Measurements from ENCODE around the gene HSPB9.

HSPB9 gene

DNA sequence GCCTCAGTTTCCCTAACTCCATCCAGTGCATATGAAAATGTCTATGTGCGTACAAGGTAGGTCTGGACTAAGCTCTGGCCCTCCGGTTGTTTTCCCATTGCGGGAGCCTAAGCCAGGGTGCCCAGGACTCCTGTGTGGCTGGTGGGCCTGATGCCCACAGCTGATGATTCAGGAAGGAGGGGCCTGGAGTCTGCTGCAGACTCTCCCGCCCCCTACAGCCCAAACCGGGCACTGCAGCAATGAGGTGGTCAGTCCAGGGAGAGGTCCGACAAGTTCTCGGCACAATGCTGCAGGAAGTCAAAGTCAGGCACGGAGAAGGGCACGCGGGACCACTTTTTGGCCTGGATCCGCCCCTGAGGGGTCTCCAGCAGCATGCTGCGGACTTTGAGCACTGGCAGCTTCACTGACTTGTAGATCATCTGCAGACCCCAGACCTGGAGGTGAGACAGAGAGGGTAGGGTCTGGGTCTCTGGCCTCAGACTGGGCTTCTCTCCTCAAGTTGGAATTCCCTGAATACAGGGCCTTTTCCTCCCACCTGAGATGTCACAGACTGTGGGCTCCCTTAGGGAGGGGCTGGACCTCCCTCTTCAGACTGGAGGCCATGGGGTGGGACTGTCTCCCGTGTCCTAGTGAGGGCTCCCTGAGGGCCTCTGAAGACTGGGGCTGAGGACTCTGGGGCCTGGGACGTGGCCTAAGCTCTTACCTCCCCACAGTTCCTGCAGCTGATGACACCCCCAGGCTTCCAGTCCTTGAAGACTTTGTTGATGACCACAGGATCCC, 20.9 kb upstream of the HSPB9 start:
- DNase-seq (ENCODE audit: low read depth), result peak; percentile 74

DNA sequence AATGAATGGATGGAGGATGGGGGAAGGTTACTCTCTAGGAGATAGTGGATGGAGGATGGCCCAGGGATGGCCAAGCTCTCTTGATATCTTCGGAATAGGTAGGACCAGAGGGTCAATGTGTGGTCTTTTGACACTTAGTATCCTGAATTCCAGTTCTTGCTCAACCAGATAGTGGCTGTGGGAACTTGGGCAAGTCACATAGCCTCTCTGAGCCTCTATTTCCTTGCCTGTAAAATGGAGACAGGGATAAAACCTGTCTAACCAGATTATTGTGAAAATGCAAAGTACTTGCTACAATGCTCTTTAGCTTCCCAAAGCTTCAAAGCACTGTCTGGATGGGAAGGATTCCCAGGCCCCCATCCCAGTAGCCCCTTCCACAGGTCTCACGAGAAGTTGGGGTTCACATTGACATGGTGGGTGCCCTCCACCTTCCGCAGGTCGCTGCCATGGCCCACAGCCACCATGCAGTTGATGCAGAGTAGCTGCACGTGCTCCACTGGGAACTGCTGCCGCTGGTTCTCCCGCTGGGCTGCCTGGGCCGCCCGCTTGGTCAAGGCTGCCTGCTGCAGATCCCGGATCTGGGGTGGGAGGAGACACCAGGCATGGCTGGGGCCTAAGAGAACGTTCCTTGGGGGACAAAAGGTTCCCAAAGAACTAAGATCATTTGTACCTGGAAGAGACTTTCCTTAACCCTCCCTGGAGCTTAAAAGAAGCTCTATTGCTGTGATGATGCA, 19.2 kb upstream of the HSPB9 start:
- DNase-seq (ENCODE audit: low read depth), result no peak

DNA sequence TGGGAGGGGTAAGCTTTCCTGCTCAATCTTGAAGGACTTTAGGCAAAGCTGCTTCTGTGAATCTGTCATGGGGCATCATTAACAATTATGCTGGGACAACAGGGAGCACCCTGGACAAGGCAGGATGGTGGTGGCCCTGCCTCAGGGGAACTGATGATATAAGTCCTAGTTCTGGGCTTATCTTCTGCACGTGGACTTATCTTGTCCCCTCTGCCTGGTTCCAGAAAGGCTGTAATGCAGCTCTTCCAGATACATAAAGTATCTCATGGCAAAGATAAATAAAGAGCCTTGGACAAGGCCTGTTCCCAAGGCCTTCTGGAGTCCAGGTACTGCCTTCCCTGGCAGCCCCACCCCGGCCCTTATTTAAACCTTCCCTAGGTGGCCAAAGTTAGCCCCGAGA, 18.3 kb upstream of the HSPB9 start:
- DNase-seq (ENCODE audit: low read depth), result no peak

DNA sequence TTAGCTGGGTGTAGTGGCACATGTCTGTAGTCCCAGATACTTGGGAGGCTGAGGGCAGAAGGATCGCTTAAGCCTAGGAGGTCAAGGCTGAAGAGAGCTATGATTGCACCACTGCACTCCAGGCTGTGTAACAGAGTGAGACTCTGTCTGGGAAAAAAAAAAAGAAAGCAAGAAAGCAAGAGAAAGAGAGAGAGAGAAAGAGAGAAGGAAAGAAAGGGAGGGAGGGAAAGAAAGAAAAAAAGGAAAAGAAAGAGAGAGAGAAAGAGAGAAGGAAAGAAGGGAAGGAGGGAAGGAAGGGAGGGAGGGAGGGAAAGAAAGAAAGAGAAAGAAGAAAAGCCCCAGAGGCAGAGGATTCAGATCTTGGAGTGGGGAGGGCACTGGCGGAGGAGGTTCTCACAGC, 16.6 kb upstream of the HSPB9 start:
- DNase-seq (ENCODE audit: low read depth), result no peak

DNA sequence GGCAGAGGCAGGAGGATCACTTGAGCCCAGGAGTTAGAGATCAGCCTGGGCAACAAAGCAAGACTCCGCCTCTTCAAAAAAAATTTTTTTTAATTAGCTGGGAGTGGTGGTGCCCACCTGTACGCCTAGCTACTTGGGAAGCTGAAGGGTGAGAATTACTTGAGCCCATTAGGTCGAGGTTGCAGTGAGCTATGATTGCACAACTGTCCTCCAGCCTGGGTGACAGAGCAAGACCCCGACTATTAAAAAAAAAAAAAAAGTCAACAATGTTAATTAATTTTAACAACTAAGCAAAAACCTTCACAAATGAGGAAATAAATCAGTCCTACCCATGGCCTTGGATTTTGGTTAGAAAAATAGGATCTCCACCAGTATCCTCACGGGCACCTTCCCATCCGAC, 15.5 kb upstream of the HSPB9 start:
- no peak for DNase-seq (ENCODE audit: low read depth)

DNA sequence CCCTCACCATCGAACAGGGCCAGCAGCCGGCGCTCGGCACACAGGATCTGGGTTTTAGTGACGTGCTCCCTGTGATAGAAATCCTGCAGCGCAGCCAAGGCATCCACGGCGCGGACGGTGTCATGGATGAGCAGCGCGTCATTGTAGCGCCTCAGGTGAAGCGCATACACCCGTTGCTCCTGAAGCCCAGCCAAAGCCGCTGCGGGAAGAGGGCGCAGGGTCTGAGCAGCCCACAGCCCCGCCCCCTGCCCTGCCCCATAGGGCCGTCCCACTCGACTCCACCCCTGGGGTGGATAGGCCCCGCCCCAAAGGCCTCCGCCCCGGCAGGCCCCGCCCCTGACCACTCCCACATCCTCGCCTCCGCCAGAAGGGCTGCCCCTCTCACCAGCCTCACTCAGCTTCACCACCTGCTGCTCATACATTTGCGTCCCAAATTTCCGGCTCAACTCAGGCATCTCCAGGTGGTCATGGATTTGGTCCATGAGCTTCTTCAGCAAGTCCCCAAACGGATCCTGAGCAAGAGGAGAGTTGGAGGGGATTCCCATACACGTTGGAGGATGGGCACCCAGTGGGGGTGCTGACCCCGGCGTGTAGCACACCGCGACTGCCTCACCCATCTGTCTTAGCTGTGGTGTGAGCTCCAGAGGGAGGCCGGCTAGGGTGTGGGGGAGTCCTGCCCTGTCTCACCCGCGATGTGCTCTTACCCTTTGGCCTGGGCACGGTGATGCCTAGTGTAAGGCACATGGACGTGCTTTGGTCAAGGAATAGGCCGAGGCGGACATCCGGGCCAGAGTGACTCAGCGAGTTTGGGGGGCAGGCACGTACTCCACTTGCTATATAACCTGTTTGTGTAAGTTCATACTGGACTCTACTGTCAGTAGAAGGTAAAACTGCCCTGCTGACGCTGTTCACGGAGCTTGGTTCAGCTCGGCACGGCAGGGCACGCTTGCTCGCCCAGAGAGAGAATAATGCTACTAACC, 14.7 kb upstream of the HSPB9 start:
- peak; percentile 92 for DNase-seq (ENCODE audit: low read depth)

DNA sequence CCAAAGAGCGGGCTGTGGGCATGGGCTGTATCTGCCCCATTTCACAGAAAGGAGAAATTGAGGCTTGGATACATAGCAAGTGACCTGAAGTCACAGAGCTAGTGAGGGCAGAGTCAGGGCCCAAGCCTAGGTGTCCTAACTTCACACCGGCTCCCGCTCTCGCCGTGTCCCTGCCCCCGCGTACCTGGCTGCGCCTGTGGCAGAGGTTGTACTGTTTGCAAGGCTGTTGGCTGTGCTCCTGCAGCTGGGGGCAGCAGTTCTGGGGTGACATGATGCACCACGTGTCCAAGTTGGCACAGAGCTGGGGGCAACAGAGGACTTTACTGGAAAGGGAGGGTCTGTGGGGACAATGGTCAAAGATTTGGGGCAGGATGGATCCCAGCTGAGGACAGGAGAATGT, 13.5 kb upstream of the HSPB9 start:
- DNase-seq (ENCODE audit: low read depth), result no peak

DNA sequence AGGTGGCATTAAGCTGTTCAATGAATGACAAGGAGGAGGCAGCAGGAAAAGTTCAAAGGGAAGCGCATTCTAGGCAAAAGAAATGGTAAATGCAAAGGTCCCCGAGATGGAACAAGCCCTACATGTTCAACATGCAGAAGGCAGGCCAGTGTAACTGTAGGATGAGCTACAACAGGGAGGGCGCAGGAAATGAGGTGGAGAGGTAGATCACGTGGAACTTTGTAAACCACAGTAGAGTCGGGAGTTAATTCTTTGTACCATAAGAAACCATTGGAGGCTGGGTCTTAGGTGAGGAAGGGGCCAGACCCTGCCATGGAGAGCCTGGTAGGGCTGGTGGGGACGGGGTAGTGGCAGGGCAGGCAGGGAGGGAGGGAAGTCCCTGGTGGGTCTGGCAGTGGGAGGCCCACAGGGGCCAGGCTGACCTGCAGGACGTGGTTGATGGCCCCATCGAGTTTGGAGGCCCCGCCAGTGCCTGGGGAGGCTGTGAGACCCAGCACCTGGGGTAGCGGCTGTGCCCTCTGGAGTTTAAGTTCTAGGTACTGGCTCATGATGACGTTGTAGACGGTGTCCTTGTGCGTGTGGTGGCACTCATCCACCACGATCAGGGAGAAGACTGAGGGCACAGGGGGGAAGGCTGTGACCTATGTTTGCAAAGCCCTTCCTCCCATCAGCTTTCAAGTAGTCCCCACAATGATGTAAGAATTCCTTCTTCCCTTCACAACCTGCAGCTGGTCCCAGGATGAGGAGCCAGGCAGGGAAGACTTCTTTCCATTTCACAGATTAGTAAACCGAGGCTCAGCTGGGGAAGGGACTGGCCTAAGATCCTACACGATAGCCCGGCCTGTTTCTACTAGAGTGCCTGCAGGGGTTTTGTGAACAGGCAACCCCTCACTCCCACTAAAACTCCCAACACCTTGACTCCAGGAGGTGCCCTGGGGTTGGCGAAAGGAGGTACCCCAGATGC, 12.0 kb upstream of the HSPB9 start:
- no peak for DNase-seq (ENCODE audit: low read depth)

DNA sequence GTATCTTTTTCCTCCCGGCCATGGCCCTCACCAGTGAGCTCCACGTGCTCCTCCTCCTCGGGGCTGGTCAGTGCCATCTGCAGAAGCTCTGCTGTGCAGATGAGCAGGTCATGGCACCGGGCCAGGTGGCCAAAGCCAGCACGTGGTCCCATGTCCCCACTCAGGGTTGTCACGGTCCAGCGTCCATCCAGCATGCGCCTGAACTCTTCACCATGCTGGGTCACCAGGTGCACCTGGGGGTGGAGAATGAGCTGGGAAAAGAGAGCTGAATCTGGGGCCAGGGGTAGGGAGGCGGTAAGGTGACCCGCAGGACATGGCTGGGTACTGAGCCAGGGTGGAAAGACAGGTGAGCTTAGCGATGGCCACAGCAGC, 11.4 kb upstream of the HSPB9 start:
- DNase-seq (ENCODE audit: low read depth), result no peak

DNA sequence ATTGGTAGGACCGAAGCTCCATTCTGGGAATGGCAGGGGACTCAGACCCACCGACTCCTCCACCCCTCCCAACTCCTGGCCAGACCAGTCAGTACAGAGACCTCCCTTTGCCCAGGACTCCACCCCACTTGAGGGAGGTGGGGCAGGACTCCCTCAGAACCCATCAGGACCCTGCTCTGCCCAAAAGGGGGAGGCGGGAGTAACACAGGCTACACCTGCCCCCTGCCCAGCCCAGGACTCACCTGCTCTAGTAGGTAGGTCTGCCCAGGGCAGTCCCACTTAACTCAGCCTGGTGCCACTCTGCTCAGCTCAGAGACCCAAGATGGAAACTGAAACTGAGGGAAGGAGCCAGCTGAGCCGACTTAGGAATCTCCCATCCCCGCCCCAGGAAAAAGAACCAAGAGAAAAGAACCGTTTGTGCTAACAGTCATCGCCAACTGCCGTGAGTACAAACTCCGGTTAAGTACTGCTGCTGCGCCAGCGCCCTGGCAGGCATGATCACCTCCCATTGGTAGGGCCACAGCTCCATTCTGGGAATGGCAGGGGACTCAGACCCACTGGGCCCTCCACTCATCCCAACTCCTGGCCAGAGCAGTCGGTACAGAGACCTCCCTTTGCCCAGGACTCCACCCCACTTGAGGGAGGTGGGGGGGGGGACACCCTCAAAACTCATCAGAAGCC, 10.6 kb upstream of the HSPB9 start:
- DNase-seq (ENCODE audit: low read depth), result no peak

DNA sequence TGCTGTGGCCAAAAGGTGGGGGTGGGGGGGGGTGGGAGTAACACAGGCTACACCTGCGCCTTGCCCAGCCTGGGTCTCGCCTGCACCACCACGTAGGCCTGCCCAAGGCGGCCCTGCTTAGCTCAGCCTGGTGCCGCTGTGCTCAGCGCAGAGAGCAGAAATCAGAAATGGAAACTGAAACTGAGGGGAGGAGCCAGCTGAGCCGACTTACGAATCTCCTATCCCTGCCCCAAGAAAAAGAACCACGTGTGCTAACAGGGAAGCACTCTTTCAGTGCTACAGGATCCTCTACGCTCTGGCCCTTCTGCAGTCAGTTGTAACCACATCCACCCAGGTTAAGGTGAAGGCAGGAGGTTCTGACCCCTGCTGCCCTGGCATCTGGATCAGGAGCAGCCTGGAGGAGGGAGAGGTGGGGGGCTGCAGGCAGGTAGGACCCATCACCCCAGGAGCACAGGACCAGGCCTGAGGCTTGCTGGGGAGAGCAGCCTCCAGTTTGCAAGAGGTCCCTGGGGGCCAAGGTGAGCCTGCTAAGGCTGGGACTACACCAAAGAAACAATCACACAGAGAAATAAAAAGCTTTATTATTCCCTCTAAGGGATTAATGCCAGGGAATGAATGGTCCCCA, 9.9 kb upstream of the HSPB9 start, which contains the start of gene DHX58:
TSS of gene DHX58 (minus strand) at position 163 of the 625 bp plus-strand sequence. CDS start 822 bp downstream, outside the sequence.
- DNase-seq (ENCODE audit: low read depth), result peak; percentile 70

DNA sequence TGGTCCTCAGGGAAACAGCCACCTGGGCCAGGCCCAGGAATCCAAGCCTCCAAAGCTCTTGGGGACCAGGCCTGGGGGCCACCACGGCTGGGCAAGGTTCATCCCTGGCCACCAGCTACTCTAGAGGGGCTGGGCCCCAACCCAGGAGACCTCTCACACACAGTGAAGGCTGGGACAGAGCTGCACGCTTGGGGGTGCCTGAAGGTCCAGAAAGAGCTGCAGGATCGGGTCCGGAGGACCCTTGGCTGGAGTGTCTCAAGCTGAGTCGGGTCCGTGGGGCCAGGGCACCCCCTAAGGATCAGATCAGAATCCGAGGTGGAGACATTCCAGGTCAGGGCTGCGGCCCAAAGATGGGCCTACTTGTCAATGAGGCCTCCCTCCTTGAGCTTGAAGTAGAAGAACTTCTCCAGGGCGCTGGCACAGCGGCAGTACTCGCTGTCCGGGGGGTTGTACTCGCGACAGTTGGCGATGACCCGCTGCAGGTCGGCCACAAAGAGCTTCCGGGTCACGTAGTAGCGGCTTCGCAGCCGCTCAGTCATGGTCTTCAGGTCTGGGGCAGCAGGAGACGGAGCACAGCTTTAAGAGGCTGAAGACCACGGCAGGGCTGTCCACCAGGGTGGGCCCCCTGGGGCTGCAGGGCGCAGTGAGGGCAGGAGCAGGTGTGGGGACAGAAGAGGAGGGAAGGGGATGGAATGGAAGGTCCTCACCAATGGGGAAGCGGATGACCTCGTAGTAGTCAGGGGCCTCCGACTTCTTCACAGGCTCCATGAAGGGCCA, 9.1 kb upstream of the HSPB9 start:
- no peak for DNase-seq (ENCODE audit: low read depth)

DNA sequence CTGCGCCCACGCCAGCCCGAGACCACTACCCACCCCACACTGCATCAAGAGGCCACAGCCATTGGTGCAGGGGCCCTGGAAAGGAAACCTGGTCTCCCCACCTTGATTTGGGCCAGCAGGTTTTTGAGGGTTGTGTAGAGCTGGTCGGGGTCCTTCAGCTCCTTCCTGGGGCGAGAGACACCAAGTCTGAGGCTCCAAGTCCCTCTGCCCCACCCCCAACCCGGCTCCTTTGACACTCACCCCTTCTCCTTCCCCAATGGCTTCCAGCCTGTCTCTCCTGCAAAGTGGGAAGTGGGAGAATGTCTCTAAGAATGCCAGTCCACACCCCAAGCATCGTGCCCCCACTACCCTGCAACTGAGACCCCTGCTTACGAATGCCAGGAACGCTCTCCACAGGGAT, 8.5 kb upstream of the HSPB9 start:
- DNase-seq (ENCODE audit: low read depth), result no peak

DNA sequence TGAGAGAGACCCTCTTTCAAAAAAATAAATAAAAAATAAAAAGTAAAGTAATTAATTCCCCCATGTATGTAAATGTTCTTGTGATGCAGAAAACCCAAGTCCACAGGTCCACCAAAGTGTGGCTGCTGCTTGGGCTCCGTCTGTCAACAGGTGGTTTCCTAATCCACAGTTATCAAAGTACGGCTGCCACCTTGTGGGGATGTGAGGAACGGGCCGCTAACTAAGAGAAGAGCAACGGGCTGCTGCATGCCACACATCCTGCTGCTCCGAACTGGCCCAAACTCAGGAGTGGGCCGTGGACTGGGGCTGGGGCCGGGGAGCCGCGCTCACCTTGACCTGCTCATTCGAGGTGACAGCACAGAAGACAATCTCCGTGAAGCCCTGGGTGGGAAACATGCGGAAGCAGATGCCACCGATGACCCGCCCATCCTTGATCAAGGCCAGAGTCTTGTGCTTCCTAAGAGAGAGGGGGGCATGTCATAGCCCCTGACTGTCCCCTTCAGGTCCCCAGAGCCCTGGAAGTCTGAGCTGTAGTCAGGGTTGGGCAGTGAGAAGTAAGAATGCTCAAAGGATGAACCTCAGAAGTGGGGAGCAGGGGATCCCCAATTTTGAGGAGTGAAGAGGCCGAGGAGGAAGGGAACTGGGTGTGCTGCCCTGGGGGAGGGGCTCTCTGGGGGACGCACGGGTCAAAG, 5.8 kb upstream of the HSPB9 start:
- DNase-seq (ENCODE audit: low read depth), result peak; percentile 66

DNA sequence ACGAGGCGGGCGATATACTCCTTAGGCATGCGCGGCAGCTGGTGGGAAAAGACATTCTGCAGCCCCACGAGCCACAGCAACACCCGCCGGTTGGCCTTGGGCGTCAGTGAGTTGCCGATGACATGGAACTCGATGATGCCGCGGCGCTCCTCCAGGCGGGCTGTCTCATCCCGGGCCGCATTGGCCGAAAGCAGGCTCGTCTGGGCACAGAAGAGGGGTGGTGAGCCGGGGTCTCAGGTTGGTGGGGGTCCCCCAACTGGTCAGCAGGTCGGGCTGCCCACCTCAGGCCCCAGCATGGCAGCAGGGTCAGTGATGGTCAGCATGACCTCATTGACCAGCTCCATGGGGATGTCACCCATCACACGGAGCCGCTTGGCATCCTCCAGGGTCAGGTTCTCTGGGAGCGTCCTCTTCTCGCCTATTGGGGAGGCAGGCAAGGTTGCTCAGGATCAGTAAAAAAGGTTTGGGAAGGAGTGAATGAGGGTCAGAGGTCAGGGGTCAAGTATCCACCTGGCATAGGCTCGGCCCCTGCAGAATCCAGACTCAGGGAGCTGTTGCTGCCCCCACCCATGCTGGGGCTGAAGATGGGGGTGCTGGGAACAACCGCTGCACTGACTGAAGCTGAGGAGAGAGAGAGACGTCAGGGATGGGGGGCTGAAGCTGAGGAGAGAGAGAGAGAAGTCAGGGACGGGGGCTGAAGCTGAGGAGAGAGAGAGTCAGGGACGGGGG, 5.0 kb upstream of the HSPB9 start:
- DNase-seq (ENCODE audit: low read depth), result no peak

DNA sequence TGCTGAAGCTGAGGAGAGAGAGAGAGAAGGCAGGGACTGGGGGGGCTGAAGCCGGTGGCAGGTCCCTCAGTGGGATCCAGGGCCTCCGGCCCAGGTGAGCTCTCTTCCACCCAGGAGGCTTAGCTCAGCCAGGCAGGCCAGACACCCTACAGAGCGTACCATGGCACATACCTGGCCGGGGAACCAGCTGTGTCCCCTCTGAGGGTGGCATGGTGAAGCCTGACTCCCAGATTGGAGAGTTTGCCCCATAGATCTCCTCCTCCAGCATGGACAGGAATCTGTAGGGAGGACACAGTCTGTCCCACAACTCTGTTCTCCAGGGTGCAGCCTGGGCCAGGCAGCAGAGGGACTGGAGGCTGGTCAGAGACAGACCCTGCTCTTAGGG, 4.5 kb upstream of the HSPB9 start:
- no peak for DNase-seq (ENCODE audit: low read depth)

DNA sequence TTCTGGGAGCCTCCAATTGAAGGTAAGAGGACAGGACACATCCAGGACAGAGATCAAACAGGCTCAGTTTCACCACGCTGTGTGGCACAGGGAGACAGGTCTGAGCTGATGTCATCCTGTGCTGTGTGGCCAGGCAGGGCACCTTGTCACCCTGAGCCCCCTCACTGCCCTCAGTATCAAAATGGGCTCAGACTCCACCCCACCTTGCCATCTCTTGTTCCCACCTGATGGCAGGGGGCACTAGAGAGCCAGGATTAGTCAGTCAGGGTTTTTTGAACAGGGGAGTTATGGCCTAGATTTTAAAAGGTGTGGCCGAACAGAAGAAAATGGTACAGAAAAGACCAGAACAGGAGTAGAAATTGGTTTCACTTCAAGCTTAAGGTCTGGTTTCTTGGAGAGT, 4.1 kb upstream of the HSPB9 start:
- peak; percentile 45 for DNase-seq (ENCODE audit: low read depth)

DNA sequence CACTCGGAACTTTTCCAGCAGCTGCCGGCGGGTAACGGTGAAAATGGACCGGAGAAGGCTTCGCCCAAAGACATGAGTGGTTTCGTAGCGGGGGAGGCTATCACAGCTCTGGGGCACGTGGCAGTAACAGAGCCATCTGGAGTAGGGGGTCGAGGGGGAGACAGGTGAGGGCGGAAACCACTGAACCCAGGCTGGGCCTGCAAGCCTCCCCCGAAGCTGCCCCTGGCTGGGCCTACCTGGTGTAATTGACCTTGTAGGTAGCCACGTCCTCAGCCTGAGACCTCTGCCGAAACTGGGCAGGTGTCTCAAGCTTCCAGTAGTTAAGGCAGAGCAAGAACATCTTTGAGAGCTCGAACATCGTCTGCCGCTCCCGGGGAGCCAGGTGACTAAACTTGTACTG, 3.3 kb upstream of the HSPB9 start:
- DNase-seq (ENCODE audit: low read depth), result no peak

Measured in activated T-cell treated with anti-CD3 and anti-CD28 coated beads for 48 hours (primary cell).